Neural cell (in vitro differentiated cells): ENCODE results near the gene FBXW8. TPM values are rescaled to one million over a fixed set of nuclear protein-coding genes. Genes with fewer than 3 reads are reported as not detected.

Experiments used
- H2AFZ ChIP-seq: fragments of 200-600, 300-800 bp; sonication (generic), shearing (Covaris generic); 2 replicates; pipeline ENCODE4 v1.6.0; 2014; ENCODE audit warnings: low read depth, mild to moderate bottlenecking, antibody characterized with exemption, low read length, moderate library complexity
- H3F3A ChIP-seq: fragments of 200-600 bp; shearing (Covaris generic); 2 replicates; pipeline ENCODE4 v1.6.1; 2016; ENCODE audit warnings: mild to moderate bottlenecking, moderate library complexity, mixed read lengths, antibody characterized with exemption, low read length; ENCODE audit not compliant: insufficient read depth, poor library complexity, severe bottlenecking
- H3K27ac ChIP-seq: fragments of 200-600, 300-800 bp; sonication (generic), shearing (Covaris generic); 2 replicates; pipeline ENCODE4 v1.5.1; 2014; ENCODE audit warnings: mild to moderate bottlenecking, low read length, moderate library complexity
- H3K27me3 ChIP-seq: fragments of 300-800, 200-600 bp; sonication (generic), shearing (Covaris generic); 2 replicates; pipeline ENCODE4 v1.6.0; 2014; ENCODE audit warnings: mild to moderate bottlenecking, low read depth, low read length, moderate library complexity; ENCODE audit not compliant: insufficient read depth
- H3K36me3 ChIP-seq: fragments of 300-800, 200-600 bp; sonication (generic), shearing (Covaris generic); 2 replicates; pipeline ENCODE4 v1.5.1; 2014; ENCODE audit warnings: mild to moderate bottlenecking, antibody characterized with exemption, low read length, moderate library complexity; ENCODE audit not compliant: insufficient read depth
- H3K4me2 ChIP-seq: fragments of 300-800, 200-600 bp; sonication (generic), shearing (Covaris generic); 2 replicates; pipeline ENCODE4 v1.6.0; 2014; ENCODE audit warnings: mild to moderate bottlenecking, low read length
- H3K4me3 ChIP-seq: fragments of 300-800, 200-600 bp; sonication (generic), shearing (Covaris generic); 2 replicates; pipeline ENCODE4 v1.5.1; 2014; ENCODE audit warnings: mild to moderate bottlenecking, low read length, moderate library complexity
- H3K79me2 ChIP-seq: fragments of 200-600 bp; shearing (Covaris generic); replicated peaks from 2 replicates; pipeline ENCODE4 v1.6.0; 2014; ENCODE audit warnings: mild to moderate bottlenecking, low read length, moderate library complexity; ENCODE audit not compliant: insufficient read depth
- H3K9ac ChIP-seq: fragments of 300-800, 200-600 bp; sonication (generic), shearing (Covaris generic); 2 replicates; pipeline ENCODE4 v1.6.1; 2016; ENCODE audit warnings: mild to moderate bottlenecking, low read length, mixed read lengths
- H3K9me2 ChIP-seq: fragments of 200-600 bp; shearing (Covaris generic); 2 replicates; pipeline ENCODE4 v1.6.1; 2016; ENCODE audit warnings: mild to moderate bottlenecking, low read length, mixed read lengths; ENCODE audit not compliant: insufficient read depth
- H3K9me3 ChIP-seq: fragments of 200-600, 300-800 bp; sonication (generic), shearing (Covaris generic); 2 replicates; pipeline ENCODE4 v1.6.1; 2016; ENCODE audit warnings: mild to moderate bottlenecking, mixed run types, low read length, moderate library complexity, mixed read lengths
- H4K20me1 ChIP-seq: fragments of 200-600 bp; shearing (Covaris generic); 2 replicates; pipeline ENCODE4 v1.6.1; 2016; ENCODE audit warnings: mild to moderate bottlenecking, mixed run types; ENCODE audit not compliant: insufficient read depth
- EP300 ChIP-seq: fragments of 450-650 bp; conservative IDR thresholded peaks from 2 replicates; pipeline ENCODE4 v1.6.1; 2014; ENCODE audit warnings: antibody characterized with exemption, mild to moderate bottlenecking, moderate library complexity; ENCODE audit not compliant: poor library complexity, severe bottlenecking
- EZH2 ChIP-seq: fragments of 200-600, 300-800 bp; shearing (Covaris generic), sonication (generic); IDR thresholded peaks from 2 replicates; pipeline ENCODE4 v1.6.1; 2014; ENCODE audit warnings: antibody characterized with exemption, low read length, borderline replicate concordance, mild to moderate bottlenecking; ENCODE audit not compliant: insufficient read depth, poor library complexity, severe bottlenecking
- MXI1 ChIP-seq: fragments of 450-650 bp; conservative IDR thresholded peaks from 2 replicates; pipeline ENCODE4 v1.6.1; 2014; ENCODE audit warnings: antibody characterized with exemption, mild to moderate bottlenecking; ENCODE audit not compliant: poor library complexity, severe bottlenecking
- POLR2AphosphoS5 ChIP-seq: IDR thresholded peaks from 2 replicates; pipeline ENCODE4 v1.6.1; 2012
- RAD21 ChIP-seq: fragments of 450-650 bp; conservative IDR thresholded peaks from 2 replicates; pipeline ENCODE4 v1.6.1; 2014; ENCODE audit warnings: antibody characterized with exemption, mild to moderate bottlenecking, moderate library complexity
- SMC3 ChIP-seq: fragments of 450-650 bp; conservative IDR thresholded peaks from 2 replicates; pipeline ENCODE4 v1.6.1; 2014; ENCODE audit warnings: antibody characterized with exemption, mild to moderate bottlenecking, moderate library complexity; ENCODE audit not compliant: poor library complexity
- TAF1 ChIP-seq: IDR thresholded peaks from 2 replicates; pipeline ENCODE4 v1.6.1; 2012; ENCODE audit warnings: low read depth
- polyA plus RNA-seq: library from polyadenylated mRNA; depleted of rRNA; stranded (reverse); fragments of >200 nt; gene quantifications from 2 replicates; pipeline ENCODE4 v1.2.3, GENCODE V29; 2014
- TF ChIP-seq, protein P1 (sequence below): IDR thresholded peaks from 2 replicates; pipeline ENCODE4 v1.6.1; 2012; ENCODE audit warnings: borderline replicate concordance
- TF ChIP-seq, protein P2 (sequence below): fragments of 450-650 bp; IDR thresholded peaks from 2 replicates; pipeline ENCODE4 v1.5.1; 2014; ENCODE audit warnings: antibody characterized with exemption, mild to moderate bottlenecking, moderate library complexity; ENCODE audit not compliant: poor library complexity, severe bottlenecking

Gene FBXW8
- polyA plus RNA-seq, 1 donor from 2014 or later: 5.6 TPM

DNA sequence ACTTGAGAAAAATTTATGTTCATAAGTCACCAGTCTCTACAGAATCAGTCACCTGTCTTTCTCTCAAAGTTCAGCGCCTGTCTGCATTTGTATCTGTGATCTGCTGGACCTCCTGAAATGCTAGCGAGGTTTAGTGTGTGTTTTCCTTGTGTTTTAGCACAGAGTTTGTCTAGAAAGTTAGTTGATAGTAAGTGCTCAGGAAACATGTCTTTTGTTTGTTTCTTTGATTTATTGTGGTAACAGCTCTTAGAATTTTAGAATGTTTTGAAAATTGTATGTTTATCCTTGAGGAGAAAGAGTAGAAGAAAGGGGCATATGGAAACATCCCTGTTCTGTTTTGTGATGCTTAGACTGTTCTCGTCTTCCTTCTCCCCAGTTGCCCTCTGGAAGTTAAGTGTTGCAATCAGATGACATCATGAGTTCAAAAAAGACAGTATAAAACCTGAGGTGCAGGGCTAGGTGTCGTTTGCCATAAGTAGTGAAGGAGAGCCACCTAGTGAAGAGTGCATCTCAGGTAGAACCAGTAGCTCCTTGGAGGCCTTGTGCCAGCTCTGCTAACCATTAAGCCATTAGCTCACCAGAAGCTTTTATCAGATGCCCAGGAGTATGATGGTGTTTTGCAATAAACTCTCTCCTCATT lies 44.8 kb downstream of the FBXW8 start:
- TF ChIP-seq POLR2AphosphoS5: no peak
- TF ChIP-seq RAD21: peak; percentile 61
- TF ChIP-seq MXI1: no peak
- peak; percentile 49 for TF ChIP-seq SMC3
- TF ChIP-seq, protein P1, sequence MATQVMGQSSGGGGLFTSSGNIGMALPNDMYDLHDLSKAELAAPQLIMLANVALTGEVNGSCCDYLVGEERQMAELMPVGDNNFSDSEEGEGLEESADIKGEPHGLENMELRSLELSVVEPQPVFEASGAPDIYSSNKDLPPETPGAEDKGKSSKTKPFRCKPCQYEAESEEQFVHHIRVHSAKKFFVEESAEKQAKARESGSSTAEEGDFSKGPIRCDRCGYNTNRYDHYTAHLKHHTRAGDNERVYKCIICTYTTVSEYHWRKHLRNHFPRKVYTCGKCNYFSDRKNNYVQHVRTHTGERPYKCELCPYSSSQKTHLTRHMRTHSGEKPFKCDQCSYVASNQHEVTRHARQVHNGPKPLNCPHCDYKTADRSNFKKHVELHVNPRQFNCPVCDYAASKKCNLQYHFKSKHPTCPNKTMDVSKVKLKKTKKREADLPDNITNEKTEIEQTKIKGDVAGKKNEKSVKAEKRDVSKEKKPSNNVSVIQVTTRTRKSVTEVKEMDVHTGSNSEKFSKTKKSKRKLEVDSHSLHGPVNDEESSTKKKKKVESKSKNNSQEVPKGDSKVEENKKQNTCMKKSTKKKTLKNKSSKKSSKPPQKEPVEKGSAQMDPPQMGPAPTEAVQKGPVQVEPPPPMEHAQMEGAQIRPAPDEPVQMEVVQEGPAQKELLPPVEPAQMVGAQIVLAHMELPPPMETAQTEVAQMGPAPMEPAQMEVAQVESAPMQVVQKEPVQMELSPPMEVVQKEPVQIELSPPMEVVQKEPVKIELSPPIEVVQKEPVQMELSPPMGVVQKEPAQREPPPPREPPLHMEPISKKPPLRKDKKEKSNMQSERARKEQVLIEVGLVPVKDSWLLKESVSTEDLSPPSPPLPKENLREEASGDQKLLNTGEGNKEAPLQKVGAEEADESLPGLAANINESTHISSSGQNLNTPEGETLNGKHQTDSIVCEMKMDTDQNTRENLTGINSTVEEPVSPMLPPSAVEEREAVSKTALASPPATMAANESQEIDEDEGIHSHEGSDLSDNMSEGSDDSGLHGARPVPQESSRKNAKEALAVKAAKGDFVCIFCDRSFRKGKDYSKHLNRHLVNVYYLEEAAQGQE: no peak
- TF ChIP-seq, protein P2, sequence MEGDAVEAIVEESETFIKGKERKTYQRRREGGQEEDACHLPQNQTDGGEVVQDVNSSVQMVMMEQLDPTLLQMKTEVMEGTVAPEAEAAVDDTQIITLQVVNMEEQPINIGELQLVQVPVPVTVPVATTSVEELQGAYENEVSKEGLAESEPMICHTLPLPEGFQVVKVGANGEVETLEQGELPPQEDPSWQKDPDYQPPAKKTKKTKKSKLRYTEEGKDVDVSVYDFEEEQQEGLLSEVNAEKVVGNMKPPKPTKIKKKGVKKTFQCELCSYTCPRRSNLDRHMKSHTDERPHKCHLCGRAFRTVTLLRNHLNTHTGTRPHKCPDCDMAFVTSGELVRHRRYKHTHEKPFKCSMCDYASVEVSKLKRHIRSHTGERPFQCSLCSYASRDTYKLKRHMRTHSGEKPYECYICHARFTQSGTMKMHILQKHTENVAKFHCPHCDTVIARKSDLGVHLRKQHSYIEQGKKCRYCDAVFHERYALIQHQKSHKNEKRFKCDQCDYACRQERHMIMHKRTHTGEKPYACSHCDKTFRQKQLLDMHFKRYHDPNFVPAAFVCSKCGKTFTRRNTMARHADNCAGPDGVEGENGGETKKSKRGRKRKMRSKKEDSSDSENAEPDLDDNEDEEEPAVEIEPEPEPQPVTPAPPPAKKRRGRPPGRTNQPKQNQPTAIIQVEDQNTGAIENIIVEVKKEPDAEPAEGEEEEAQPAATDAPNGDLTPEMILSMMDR: peak; percentile 57
- TF ChIP-seq TAF1: no peak

DNA sequence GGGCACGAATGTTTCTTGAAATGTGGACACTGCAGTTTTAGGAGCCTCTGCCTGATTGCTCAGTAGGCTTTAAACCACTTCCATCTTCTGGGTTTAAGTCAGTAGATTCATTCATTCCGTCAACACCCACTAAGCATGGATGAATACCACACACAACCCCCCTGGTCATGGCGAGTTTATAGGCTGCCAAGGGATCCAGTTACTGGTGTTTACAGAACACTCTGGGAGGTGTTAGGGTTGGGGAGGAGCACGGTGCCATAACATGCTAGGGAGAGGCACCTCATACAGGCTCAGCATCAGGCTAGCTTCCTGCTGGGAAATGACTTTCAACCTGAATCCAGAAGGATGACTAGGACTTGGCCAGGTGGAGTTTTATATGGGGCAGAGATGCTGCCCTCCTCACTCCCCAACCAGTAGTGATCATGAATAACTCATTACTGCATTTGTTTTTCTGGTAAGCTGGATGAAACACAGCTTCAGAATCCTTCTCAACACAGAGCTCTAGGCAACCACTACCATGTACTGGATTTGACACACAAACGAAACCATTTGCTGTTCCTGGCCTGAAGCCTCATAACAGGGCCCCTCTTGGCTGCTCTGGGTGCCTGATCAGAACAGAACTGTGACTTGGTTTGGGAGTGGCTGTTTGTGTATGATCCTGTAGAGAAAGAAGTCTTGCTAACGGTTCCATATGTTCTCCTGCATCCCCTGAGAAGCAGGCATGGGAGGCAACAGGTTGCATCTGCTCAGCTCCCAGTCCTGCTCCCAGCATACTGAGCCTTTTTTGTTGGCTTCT lies 47.9 kb downstream of the FBXW8 start:
- Histone ChIP-seq H3K27me3 (no peaks in the 10 kb centered on the region), H3K9ac (no peak overlapping the region), H2AFZ (no peak overlapping the region), H3K27ac (no peak overlapping the region), H3K36me3 (no peaks in the 10 kb centered on the region), H3K4me3 (no peak overlapping the region), H3K79me2 (no peaks in the 10 kb centered on the region), H3F3A (no peaks in the 10 kb centered on the region), H3K4me2 (no peak overlapping the region), H3K9me2 (no peaks in the 10 kb centered on the region), H4K20me1 (no peaks in the 10 kb centered on the region), H3K9me3 (no peaks in the 10 kb centered on the region)
- TF ChIP-seq RAD21 (no peak), MXI1 (no peak), EP300 (no peak), SMC3 (no peak), EZH2 (no peak), TAF1 (no peak), POLR2AphosphoS5 (no peak)
- TF ChIP-seq, protein P1: no peak
- TF ChIP-seq, protein P2: no peak

More for the DNA sequence above, 44.8 kb downstream of the FBXW8 start:
- Histone ChIP-seq H2AFZ (no peak overlapping the region), H3K9me3 (no peaks in the 10 kb centered on the region), H3K9ac (no peak overlapping the region), H3K9me2 (no peaks in the 10 kb centered on the region), H3K4me2 (no peak overlapping the region), H3F3A (no peaks in the 10 kb centered on the region), H3K27me3 (no peaks in the 10 kb centered on the region), H3K36me3 (no peaks in the 10 kb centered on the region), H4K20me1 (no peaks in the 10 kb centered on the region), H3K79me2 (no peaks in the 10 kb centered on the region), H3K27ac (no peak overlapping the region), H3K4me3 (no peak overlapping the region)
